IMR-90 (cell line): Measurements from ENCODE around the gene IER5. TPM values are rescaled to one million over a fixed set of nuclear protein-coding genes. Genes with fewer than 3 reads are reported as not detected.

Experiments
- ATAC-seq: fragments of 200-7000 bp; cut with Tn5 transposase; 2 replicates; pipeline ENCODE4 v1.9.1; 2020; ENCODE audit warnings: low read depth, mild to moderate bottlenecking, moderate library complexity
- BruUV-seq: library from RNA; stranded (reverse); fragments of 400-500 nt; replicated peaks from 2 replicates; lab custom pipeline; 2021; lab: Mats Ljungman, UMichigan
- CTCF ChIA-PET: fragments of 300-600 bp; formaldehyde crosslinking; extraction: SDS; loops from one replicate; lab custom pipeline; 2021; ENCODE audit warnings: antibody characterized with exemption; lab: Yijun Ruan, JAX
- POLR2A ChIA-PET: fragments of 300-600 bp; sonication (Branson Sonifier 250); formaldehyde crosslinking; loops from one replicate; lab custom pipeline; 2022; ENCODE audit warnings: antibody characterized with exemption; ENCODE audit not compliant: unreplicated experiment; lab: Charles Lee
- DNase-seq: peaks from one replicate; pipeline ENCODE4 v3.0.0; 2013
- H2AFZ ChIP-seq: replicated peaks from 2 replicates; pipeline ENCODE3; 2013; ENCODE audit warnings: low read length, mild to moderate bottlenecking; ENCODE audit not compliant: poor library complexity
- H2AK5ac ChIP-seq: 2 replicates; pipeline ENCODE4 v1.6.1; 2013; ENCODE audit warnings: low read depth, low read length, inconsistent platforms
- H2AK9ac ChIP-seq: replicated peaks from 2 replicates; pipeline ENCODE3; 2013; ENCODE audit warnings: mild to moderate bottlenecking, low read depth, low read length, moderate library complexity; ENCODE audit not compliant: poor library complexity
- H2BK120ac ChIP-seq: 2 replicates; pipeline ENCODE4 v1.6.1; 2013; ENCODE audit warnings: low read depth, low read length, inconsistent platforms
- H2BK15ac ChIP-seq: 3 replicates; pipeline ENCODE4 v1.6.1; 2013; ENCODE audit warnings: low read depth, low read length, inconsistent platforms
- H2BK20ac ChIP-seq: 2 replicates; pipeline ENCODE4 v1.6.1; 2013; ENCODE audit warnings: low read depth, mild to moderate bottlenecking, inconsistent platforms, low read length, moderate library complexity
- H2BK5ac ChIP-seq: 2 replicates; pipeline ENCODE4 v1.6.1; 2013; ENCODE audit warnings: mild to moderate bottlenecking, low read depth, low read length, inconsistent platforms; ENCODE audit not compliant: poor library complexity, severe bottlenecking
- H3K14ac ChIP-seq: replicated peaks from 2 replicates; pipeline ENCODE4 v1.6.1; 2013; ENCODE audit warnings: low read depth, low read length, inconsistent platforms
- H3K18ac ChIP-seq: 2 replicates; pipeline ENCODE4 v1.6.1; 2013; ENCODE audit warnings: low read depth, low read length, control low read depth
- H3K23ac ChIP-seq: 2 replicates; pipeline ENCODE4 v1.6.1; 2013; ENCODE audit warnings: low read depth, low read length, inconsistent platforms
- H3K27ac ChIP-seq: 2 replicates; pipeline ENCODE4 v1.5.1; 2013; ENCODE audit warnings: mild to moderate bottlenecking, control low read depth, low read length; ENCODE audit not compliant: insufficient read depth
- H3K27me3 ChIP-seq: 2 replicates; pipeline ENCODE4 v1.6.1; 2013; ENCODE audit warnings: low read length; ENCODE audit not compliant: control insufficient read depth, insufficient read depth
- H3K36me3 ChIP-seq: 2 replicates; pipeline ENCODE4 v1.6.1; 2013; ENCODE audit warnings: low read length, mixed read lengths; ENCODE audit not compliant: control insufficient read depth, insufficient read depth
- H3K4ac ChIP-seq: 2 replicates; pipeline ENCODE4 v1.6.1; 2013; ENCODE audit warnings: low read depth, low read length, inconsistent platforms
- H3K4me1 ChIP-seq: 2 replicates; pipeline ENCODE4 v1.6.1; 2013; ENCODE audit warnings: low read length, mixed read lengths; ENCODE audit not compliant: control insufficient read depth, insufficient read depth
- H3K4me2 ChIP-seq: 2 replicates; pipeline ENCODE4 v1.6.1; 2013; ENCODE audit warnings: low read depth, mild to moderate bottlenecking, control low read depth, low read length, moderate library complexity
- H3K4me3 ChIP-seq: 2 replicates; pipeline ENCODE4 v1.5.1; 2013; ENCODE audit warnings: low read depth, mild to moderate bottlenecking, control low read depth, low read length, moderate library complexity; ENCODE audit not compliant: insufficient read depth
- H3K56ac ChIP-seq: 2 replicates; pipeline ENCODE4 v1.6.1; 2013; ENCODE audit warnings: low read length, inconsistent platforms; ENCODE audit not compliant: insufficient read depth; ENCODE audit errors: extremely low read depth
- H3K79me1 ChIP-seq, 2 experiments: 2 replicates each; pipeline ENCODE4 v1.6.1; 2013; ENCODE audit warnings: low read length in 2 of 2, inconsistent platforms in 1 of 2, low read depth in 1 of 2
- H3K9ac ChIP-seq: 2 replicates; pipeline ENCODE4 v1.6.1; 2013; ENCODE audit warnings: low read depth, low read length, control low read depth
- H3K9me1 ChIP-seq: 2 replicates; pipeline ENCODE4 v1.6.1; 2013; ENCODE audit warnings: low read length, inconsistent platforms; ENCODE audit not compliant: insufficient read depth
- H3K9me3 ChIP-seq: 2 replicates; pipeline ENCODE4 v1.6.1; 2013; ENCODE audit warnings: low read length; ENCODE audit not compliant: control insufficient read depth, insufficient read depth
- H4K20me1 ChIP-seq: 2 replicates; pipeline ENCODE4 v1.6.1; 2013; ENCODE audit warnings: low read length, inconsistent platforms; ENCODE audit not compliant: insufficient read depth
- H4K5ac ChIP-seq: 2 replicates; pipeline ENCODE4 v1.6.1; 2013; ENCODE audit warnings: mild to moderate bottlenecking, low read depth, low read length, control low read depth
- H4K8ac ChIP-seq, 2 experiments: 2 replicates each; pipeline ENCODE4 v1.6.1; 2013; ENCODE audit warnings: low read depth in 2 of 2, low read length in 2 of 2, control low read depth in 1 of 2, inconsistent platforms in 1 of 2
- H4K91ac ChIP-seq: 2 replicates; pipeline ENCODE4 v1.6.1; 2013; ENCODE audit warnings: low read depth, low read length, inconsistent platforms; ENCODE audit not compliant: insufficient read depth
- CEBPB ChIP-seq: IDR thresholded peaks from 2 replicates; pipeline ENCODE4 v1.6.1; 2012; ENCODE audit warnings: low read depth, low read length, improper control_type of control experiment
- CHD1 ChIP-seq: IDR thresholded peaks from 2 replicates; pipeline ENCODE4 v1.6.1; 2012; ENCODE audit warnings: low read depth, low read length, improper control_type of control experiment
- MXI1 ChIP-seq: IDR thresholded peaks from 2 replicates; pipeline ENCODE4 v1.6.1; 2012; ENCODE audit warnings: low read depth, mild to moderate bottlenecking, low read length, moderate library complexity, borderline replicate concordance
- RAD21 ChIP-seq: IDR thresholded peaks from 2 replicates; pipeline ENCODE4 v1.6.1; 2012; ENCODE audit warnings: low read length, improper control_type of control experiment
- WGBS, 2 experiments: methylation state at CpG; one replicate each; pipeline versions ENCODE4 v1.1.5 to v1.1.7; 2013; ENCODE audit warnings: missing lambda C conversion rate in 2 of 2; ENCODE audit not compliant: insufficient read length in 1 of 2; ENCODE audit errors: extremely low coverage in 2 of 2; 5-methylcytosine and 5-hydroxymethylcytosine counted together
- dilution Hi-C: fragments of 300-500 bp; cut with HindIII; formaldehyde crosslinking; loops from one replicate; pipeline ENCODE4 v1.14.3; 2018; ENCODE audit warnings: low sequenced_read_pairs; ENCODE audit not compliant: unreplicated experiment
- in situ Hi-C: fragments of 300-500 bp; cut with MboI; formaldehyde crosslinking; loops from 3 replicates; pipeline ENCODE4 v1.14.3; 2019; ENCODE audit warnings: low sequenced_read_pairs, inconsistent platforms, mixed read lengths
- intact Hi-C: fragments of 100-400 bp; cut with micrococcal nuclease; formaldehyde crosslinking; loops from 2 replicates; pipeline ENCODE4 v1.10.0; 2022
- polyA plus RNA-seq, 3 experiments: library from polyadenylated mRNA; depleted of rRNA; stranded (reverse); fragments of >200 nt; gene quantifications; 2 replicates each; pipeline ENCODE4 v1.2.3, GENCODE V29; 2012; ENCODE audit warnings: low replicate concordance in 1 of 3
- total RNA-seq: library from RNA; depleted of rRNA; stranded (reverse); fragments of >200 nt; gene quantifications from 2 replicates; pipeline ENCODE4 v1.2.3, GENCODE V29; 2012

The IER5 gene
- total and polyA plus RNA-seq, 2 of the 4 experiments (the other 2 are of a cell fraction): 15.8 to 27.1 TPM

- CTCF ChIA-PET: no interaction called here
- Histone ChIP-seq H2BK120ac (peak overlapping the region; percentile 99), H3K18ac (peak overlapping the region; percentile 40; the same call in 1 of the 2 replicates), H2BK5ac (peak overlapping the region; percentile 95), H2AFZ (peak overlapping the region; percentile 25), H2AK9ac (no peak overlapping the region), H3K9me1 (peaks cover 10% of the 10 kb centered on the region), H3K14ac (peak overlapping the region; percentile 92), H3K56ac (no peak overlapping the region; the same call in 1 of the 2 replicates), H3K23ac (peak overlapping the region; percentile 47), H3K9ac (no peak overlapping the region), H3K4me3 (no peak overlapping the region), H4K91ac (peak overlapping the region; percentile 98), H3K36me3 (no peaks in the 10 kb centered on the region), H3K27ac (no peak overlapping the region), H4K5ac (peak overlapping the region; percentile 26; the same call in 1 of the 2 replicates), H3K4me1 (peaks cover 12% of the 10 kb centered on the region), H2AK5ac (peak overlapping the region; percentile 79), H3K79me1 (peaks cover 0 to 7% of the 10 kb centered on the region in 2 experiments; a peak in 2 of 4 replicates), H4K20me1 (no peaks in the 10 kb centered on the region), H4K8ac (peak overlapping the region; percentile 75 to 98), H3K4me2 (no peak overlapping the region), H2BK15ac (peak overlapping the region; percentile 83), H3K27me3 (no peaks in the 10 kb centered on the region), H2BK20ac (peak overlapping the region; percentile 99), H3K4ac (peak overlapping the region; percentile 99), H3K9me3 (no peaks in the 10 kb centered on the region)
- no peak for ATAC-seq
- dilution Hi-C loops: no loop called here
- no peak for TF ChIP-seq CEBPB
- TF ChIP-seq CHD1: no peak
- no peak for TF ChIP-seq RAD21
- TF ChIP-seq MXI1: no peak
- BruUV-seq: no TSS peak
- WGBS, 2 experiments: no CpG with 5 or more reads among the region's 3 CpGs
- POLR2A ChIA-PET: no interaction called here
- no peak for DNase-seq
- in situ Hi-C loops: no loop called here
- intact Hi-C loops: no loop called here
Measured at GRCh38 chr1:181076852-181077251, 11.6 kb upstream of the IER5 start.
